Neural cell (in vitro differentiated cells): ENCODE results near the gene MLLT10. TPM values are rescaled to one million over a fixed set of nuclear protein-coding genes. Genes with fewer than 3 reads are reported as not detected.

Experiments
- H2AFZ ChIP-seq: fragments of 200-600, 300-800 bp; sonication (generic), shearing (Covaris generic); 2 replicates; pipeline ENCODE4 v1.6.0; 2014; ENCODE audit warnings: low read depth, mild to moderate bottlenecking, antibody characterized with exemption, low read length, moderate library complexity
- H3F3A ChIP-seq: fragments of 200-600 bp; shearing (Covaris generic); 2 replicates; pipeline ENCODE4 v1.6.1; 2016; ENCODE audit warnings: mild to moderate bottlenecking, moderate library complexity, mixed read lengths, antibody characterized with exemption, low read length; ENCODE audit not compliant: insufficient read depth, poor library complexity, severe bottlenecking
- H3K27ac ChIP-seq: fragments of 200-600, 300-800 bp; sonication (generic), shearing (Covaris generic); 2 replicates; pipeline ENCODE4 v1.5.1; 2014; ENCODE audit warnings: mild to moderate bottlenecking, low read length, moderate library complexity
- H3K27me3 ChIP-seq: fragments of 300-800, 200-600 bp; sonication (generic), shearing (Covaris generic); 2 replicates; pipeline ENCODE4 v1.6.0; 2014; ENCODE audit warnings: mild to moderate bottlenecking, low read depth, low read length, moderate library complexity; ENCODE audit not compliant: insufficient read depth
- H3K36me3 ChIP-seq: fragments of 300-800, 200-600 bp; sonication (generic), shearing (Covaris generic); 2 replicates; pipeline ENCODE4 v1.5.1; 2014; ENCODE audit warnings: mild to moderate bottlenecking, antibody characterized with exemption, low read length, moderate library complexity; ENCODE audit not compliant: insufficient read depth
- H3K4me2 ChIP-seq: fragments of 300-800, 200-600 bp; sonication (generic), shearing (Covaris generic); 2 replicates; pipeline ENCODE4 v1.6.0; 2014; ENCODE audit warnings: mild to moderate bottlenecking, low read length
- H3K4me3 ChIP-seq: fragments of 300-800, 200-600 bp; sonication (generic), shearing (Covaris generic); 2 replicates; pipeline ENCODE4 v1.5.1; 2014; ENCODE audit warnings: mild to moderate bottlenecking, low read length, moderate library complexity
- H3K79me2 ChIP-seq: fragments of 200-600 bp; shearing (Covaris generic); replicated peaks from 2 replicates; pipeline ENCODE4 v1.6.0; 2014; ENCODE audit warnings: mild to moderate bottlenecking, low read length, moderate library complexity; ENCODE audit not compliant: insufficient read depth
- H3K9ac ChIP-seq: fragments of 300-800, 200-600 bp; sonication (generic), shearing (Covaris generic); 2 replicates; pipeline ENCODE4 v1.6.1; 2016; ENCODE audit warnings: mild to moderate bottlenecking, low read length, mixed read lengths
- H3K9me2 ChIP-seq: fragments of 200-600 bp; shearing (Covaris generic); 2 replicates; pipeline ENCODE4 v1.6.1; 2016; ENCODE audit warnings: mild to moderate bottlenecking, low read length, mixed read lengths; ENCODE audit not compliant: insufficient read depth
- H3K9me3 ChIP-seq: fragments of 200-600, 300-800 bp; sonication (generic), shearing (Covaris generic); 2 replicates; pipeline ENCODE4 v1.6.1; 2016; ENCODE audit warnings: mild to moderate bottlenecking, mixed run types, low read length, moderate library complexity, mixed read lengths
- H4K20me1 ChIP-seq: fragments of 200-600 bp; shearing (Covaris generic); 2 replicates; pipeline ENCODE4 v1.6.1; 2016; ENCODE audit warnings: mild to moderate bottlenecking, mixed run types; ENCODE audit not compliant: insufficient read depth
- EP300 ChIP-seq: fragments of 450-650 bp; conservative IDR thresholded peaks from 2 replicates; pipeline ENCODE4 v1.6.1; 2014; ENCODE audit warnings: antibody characterized with exemption, mild to moderate bottlenecking, moderate library complexity; ENCODE audit not compliant: poor library complexity, severe bottlenecking
- EZH2 ChIP-seq: fragments of 200-600, 300-800 bp; shearing (Covaris generic), sonication (generic); IDR thresholded peaks from 2 replicates; pipeline ENCODE4 v1.6.1; 2014; ENCODE audit warnings: antibody characterized with exemption, low read length, borderline replicate concordance, mild to moderate bottlenecking; ENCODE audit not compliant: insufficient read depth, poor library complexity, severe bottlenecking
- MXI1 ChIP-seq: fragments of 450-650 bp; conservative IDR thresholded peaks from 2 replicates; pipeline ENCODE4 v1.6.1; 2014; ENCODE audit warnings: antibody characterized with exemption, mild to moderate bottlenecking; ENCODE audit not compliant: poor library complexity, severe bottlenecking
- POLR2AphosphoS5 ChIP-seq: IDR thresholded peaks from 2 replicates; pipeline ENCODE4 v1.6.1; 2012
- RAD21 ChIP-seq: fragments of 450-650 bp; conservative IDR thresholded peaks from 2 replicates; pipeline ENCODE4 v1.6.1; 2014; ENCODE audit warnings: antibody characterized with exemption, mild to moderate bottlenecking, moderate library complexity
- REST ChIP-seq: IDR thresholded peaks from 2 replicates; pipeline ENCODE4 v1.6.1; 2012; ENCODE audit warnings: borderline replicate concordance
- SMC3 ChIP-seq: fragments of 450-650 bp; conservative IDR thresholded peaks from 2 replicates; pipeline ENCODE4 v1.6.1; 2014; ENCODE audit warnings: antibody characterized with exemption, mild to moderate bottlenecking, moderate library complexity; ENCODE audit not compliant: poor library complexity
- TAF1 ChIP-seq: IDR thresholded peaks from 2 replicates; pipeline ENCODE4 v1.6.1; 2012; ENCODE audit warnings: low read depth
- polyA plus RNA-seq: library from polyadenylated mRNA; depleted of rRNA; stranded (reverse); fragments of >200 nt; gene quantifications from 2 replicates; pipeline ENCODE4 v1.2.3, GENCODE V29; 2014
- TF ChIP-seq, protein P1 (sequence below): fragments of 450-650 bp; IDR thresholded peaks from 2 replicates; pipeline ENCODE4 v1.5.1; 2014; ENCODE audit warnings: antibody characterized with exemption, mild to moderate bottlenecking, moderate library complexity; ENCODE audit not compliant: poor library complexity, severe bottlenecking

Gene MLLT10
- polyA plus RNA-seq, 1 donor from 2014 or later: 31.0 TPM

DNA sequence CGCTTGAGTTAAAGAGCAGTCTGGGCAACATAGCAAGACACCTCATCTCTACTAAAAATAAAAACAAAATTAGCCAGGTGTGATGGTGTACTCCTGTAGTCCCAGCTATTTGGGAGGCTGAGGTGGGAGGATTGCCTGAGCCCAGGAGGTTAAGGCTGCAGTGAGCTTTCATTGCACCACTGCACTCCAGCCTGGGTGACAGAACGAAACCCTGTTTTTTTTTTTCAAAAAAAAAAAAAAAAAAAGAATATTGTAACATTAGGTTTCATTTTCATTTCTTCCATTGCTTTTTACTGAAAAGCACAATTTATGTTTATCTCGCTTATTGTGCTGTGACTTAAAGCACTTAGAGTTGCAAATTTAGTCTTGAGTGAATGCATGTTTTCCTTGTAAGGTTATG, 80.0 kb downstream of the MLLT10 start:
- Histone ChIP-seq H3K9ac (no peak overlapping the region), H3K27me3 (no peaks in the 10 kb centered on the region), H3K36me3 (no peaks in the 10 kb centered on the region), H3K27ac (no peak overlapping the region), H3F3A (no peaks in the 10 kb centered on the region), H3K4me2 (no peak overlapping the region), H4K20me1 (no peaks in the 10 kb centered on the region), H3K9me3 (peaks cover 4% of the 10 kb centered on the region), H3K79me2 (peaks cover 2% of the 10 kb centered on the region), H3K4me3 (no peak overlapping the region), H3K9me2 (no peaks in the 10 kb centered on the region), H2AFZ (no peak overlapping the region)
- no peak for TF ChIP-seq REST
- no peak for TF ChIP-seq EZH2
- TF ChIP-seq POLR2AphosphoS5: no peak
- TF ChIP-seq, protein P1, sequence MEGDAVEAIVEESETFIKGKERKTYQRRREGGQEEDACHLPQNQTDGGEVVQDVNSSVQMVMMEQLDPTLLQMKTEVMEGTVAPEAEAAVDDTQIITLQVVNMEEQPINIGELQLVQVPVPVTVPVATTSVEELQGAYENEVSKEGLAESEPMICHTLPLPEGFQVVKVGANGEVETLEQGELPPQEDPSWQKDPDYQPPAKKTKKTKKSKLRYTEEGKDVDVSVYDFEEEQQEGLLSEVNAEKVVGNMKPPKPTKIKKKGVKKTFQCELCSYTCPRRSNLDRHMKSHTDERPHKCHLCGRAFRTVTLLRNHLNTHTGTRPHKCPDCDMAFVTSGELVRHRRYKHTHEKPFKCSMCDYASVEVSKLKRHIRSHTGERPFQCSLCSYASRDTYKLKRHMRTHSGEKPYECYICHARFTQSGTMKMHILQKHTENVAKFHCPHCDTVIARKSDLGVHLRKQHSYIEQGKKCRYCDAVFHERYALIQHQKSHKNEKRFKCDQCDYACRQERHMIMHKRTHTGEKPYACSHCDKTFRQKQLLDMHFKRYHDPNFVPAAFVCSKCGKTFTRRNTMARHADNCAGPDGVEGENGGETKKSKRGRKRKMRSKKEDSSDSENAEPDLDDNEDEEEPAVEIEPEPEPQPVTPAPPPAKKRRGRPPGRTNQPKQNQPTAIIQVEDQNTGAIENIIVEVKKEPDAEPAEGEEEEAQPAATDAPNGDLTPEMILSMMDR: no peak
- TF ChIP-seq RAD21: no peak
- no peak for TF ChIP-seq MXI1
- no peak for TF ChIP-seq SMC3
- no peak for TF ChIP-seq EP300
- no peak for TF ChIP-seq TAF1

DNA sequence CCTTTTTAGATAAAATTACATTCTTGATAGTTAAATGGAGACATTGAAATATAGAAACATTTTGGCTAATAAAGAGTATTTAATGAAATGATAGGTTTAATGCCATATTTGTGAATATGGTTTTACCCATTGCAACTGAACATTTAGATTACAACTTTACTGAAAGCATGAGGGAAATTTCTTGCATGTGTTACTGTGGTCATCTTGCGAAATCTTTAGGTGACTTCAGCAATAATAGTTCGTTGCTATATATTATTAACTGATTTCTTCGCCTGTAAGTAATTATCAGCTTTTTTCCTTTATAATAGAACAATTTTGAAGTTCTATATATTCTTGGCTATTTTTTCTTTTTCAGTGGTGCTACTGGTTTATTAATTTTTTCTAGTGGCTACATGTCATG, 83.2 kb downstream of the MLLT10 start:
- Histone ChIP-seq H3K4me3 (no peak overlapping the region), H3F3A (no peaks in the 10 kb centered on the region), H3K27me3 (no peaks in the 10 kb centered on the region), H3K4me2 (no peak overlapping the region), H4K20me1 (no peaks in the 10 kb centered on the region), H3K27ac (no peak overlapping the region), H2AFZ (no peak overlapping the region), H3K9me3 (no peaks in the 10 kb centered on the region), H3K9ac (no peak overlapping the region), H3K9me2 (no peaks in the 10 kb centered on the region), H3K79me2 (peaks cover 4% of the 10 kb centered on the region), H3K36me3 (no peaks in the 10 kb centered on the region)
- no peak for TF ChIP-seq MXI1
- TF ChIP-seq EZH2: no peak
- TF ChIP-seq POLR2AphosphoS5: no peak
- no peak for TF ChIP-seq REST
- TF ChIP-seq TAF1: no peak
- no peak for TF ChIP-seq SMC3
- no peak for TF ChIP-seq EP300
- TF ChIP-seq RAD21: no peak
- TF ChIP-seq, protein P1: no peak
